HepG2 (cell line): ENCODE data around the gene SP1. TPM values are rescaled to one million over a fixed set of nuclear protein-coding genes. Genes with fewer than 3 reads are reported as not detected.

ENCODE experiments used
- ATF3 ChIP-seq: sonication (generic); formaldehyde crosslinking; IDR thresholded peaks from 2 replicates; pipeline ENCODE4 v1.4.0; 2020; ENCODE audit warnings: missing genetic modification reagents
- IRF2 ChIP-seq: IDR thresholded peaks from 2 replicates; pipeline ENCODE4 v1.6.1; 2018; ENCODE audit warnings: missing genetic modification reagents, missing compliant biosample characterization
- KMT2A ChIP-seq: sonication (generic); formaldehyde crosslinking; IDR thresholded peaks from 2 replicates; pipeline ENCODE4 v1.4.0; 2020; ENCODE audit warnings: missing genetic modification reagents
- MLLT10 ChIP-seq: sonication (generic); formaldehyde crosslinking; IDR thresholded peaks from 2 replicates; pipeline ENCODE4 v1.4.0; 2020; ENCODE audit warnings: missing genetic modification reagents
- MLX ChIP-seq: IDR thresholded peaks from 2 replicates; pipeline ENCODE4 v1.6.1; 2016
- NFIB ChIP-seq: sonication (generic); formaldehyde crosslinking; IDR thresholded peaks from 2 replicates; pipeline ENCODE4 v1.9.0; 2021; ENCODE audit warnings: missing genetic modification reagents, mild to moderate bottlenecking, borderline replicate concordance
- NR1H2 ChIP-seq: sonication (generic); formaldehyde crosslinking; IDR thresholded peaks from 2 replicates; pipeline ENCODE4 v1.8.1; 2022; ENCODE audit warnings: low read depth, missing genetic modification reagents, borderline replicate concordance
- RELA ChIP-seq: sonication (generic); formaldehyde crosslinking; IDR thresholded peaks from 2 replicates; pipeline ENCODE4 v1.4.0; 2020; ENCODE audit warnings: missing genetic modification reagents
- SIN3A ChIP-seq: IDR thresholded peaks from 2 replicates; pipeline ENCODE4 v1.6.1; 2011; ENCODE audit warnings: low read depth, mild to moderate bottlenecking, control low read depth, low read length, borderline replicate concordance
- SNAI1 ChIP-seq: sonication (generic); formaldehyde crosslinking; IDR thresholded peaks from 2 replicates; pipeline ENCODE4 v1.5.0; 2020; ENCODE audit warnings: mild to moderate bottlenecking, missing genetic modification reagents, borderline replicate concordance
- SP1 ChIP-seq, 2 experiments: fragments of 450-650 bp in 1 of 2; sonication (generic) in 1 of 2; formaldehyde crosslinking in 1 of 2; IDR thresholded peaks; 2 replicates each; pipeline versions ENCODE4 v1.4.0 to v1.6.1; 2016 to 2020; ENCODE audit warnings: missing genetic modification reagents in 1 of 2
- SP2 ChIP-seq: sonication (generic); formaldehyde crosslinking; IDR thresholded peaks from 2 replicates; pipeline ENCODE4 v1.5.1; 2020; ENCODE audit warnings: mild to moderate bottlenecking, missing genetic modification reagents
- ZBTB39 ChIP-seq: sonication (generic); formaldehyde crosslinking; IDR thresholded peaks from 2 replicates; pipeline ENCODE4 v1.5.0; 2020; ENCODE audit warnings: missing genetic modification reagents
- ZC3H13 ChIP-seq: sonication (generic); formaldehyde crosslinking; IDR thresholded peaks from 2 replicates; pipeline ENCODE4 v1.8.1; 2023; ENCODE audit warnings: mild to moderate bottlenecking, missing genetic modification reagents, moderate library complexity
- ZNF207 ChIP-seq: fragments of 450-650 bp; IDR thresholded peaks from 2 replicates; pipeline ENCODE4 v1.6.1; 2016; ENCODE audit warnings: antibody characterized with exemption, borderline replicate concordance
- ZNF264 ChIP-seq: sonication (generic); formaldehyde crosslinking; IDR thresholded peaks from 2 replicates; pipeline ENCODE4 v1.4.0; 2020; ENCODE audit warnings: missing genetic modification reagents
- ZNF282 ChIP-seq: fragments of 450-650 bp; IDR thresholded peaks from 2 replicates; pipeline ENCODE4 v1.6.1; 2018; ENCODE audit not compliant: partially characterized antibody
- ZNF350 ChIP-seq: sonication (generic); formaldehyde crosslinking; IDR thresholded peaks from 2 replicates; pipeline ENCODE4 v1.4.0; 2020; ENCODE audit warnings: mild to moderate bottlenecking, low read depth, missing genetic modification reagents, borderline replicate concordance
- ZNF816 ChIP-seq: sonication (generic); formaldehyde crosslinking; IDR thresholded peaks from 2 replicates; pipeline ENCODE4 v1.8.0; 2022; ENCODE audit warnings: missing genetic modification reagents, mild to moderate bottlenecking, borderline replicate concordance
- polyA plus RNA-seq, 8 experiments: library from polyadenylated mRNA; depleted of rRNA in 3 of 8; stranded (reverse) in 7 of 8; unstranded in 1 of 8; fragments of >200 nt; fragmentation: Illumina TruSeq in 4 of 8; extraction: Trizol in 4 of 8; gene quantifications; 2 replicates each; pipeline versions ENCODE4 v1.2.1 to v1.2.3, GENCODE V29; 2011 to 2016; ENCODE audit warnings: low read depth in 4 of 8, missing spikeins in 1 of 8, mixed read lengths in 1 of 8; ENCODE audit not compliant: insufficient read depth in 1 of 8
- total RNA-seq, 5 experiments: library from RNA; depleted of rRNA; stranded (reverse); fragments of >200 nt; fragmentation: Illumina TruSeq; extraction: Trizol; gene quantifications; 2 replicates each; pipeline ENCODE4 v1.2.3, GENCODE V29; 2016; ENCODE audit warnings: low read depth in 1 of 5
- TF ChIP-seq, protein P1 (sequence below): IDR thresholded peaks from 2 replicates; pipeline ENCODE4 v1.6.1; 2016; ENCODE audit warnings: low read depth, missing genetic modification reagents, missing compliant biosample characterization

SP1 gene
- total and polyA plus RNA-seq, 2 of the 13 experiments (the other 11 are each of a cell fraction or from before 2014, with no cell fraction given) = 26.5 to 27.5 TPM

DNA sequence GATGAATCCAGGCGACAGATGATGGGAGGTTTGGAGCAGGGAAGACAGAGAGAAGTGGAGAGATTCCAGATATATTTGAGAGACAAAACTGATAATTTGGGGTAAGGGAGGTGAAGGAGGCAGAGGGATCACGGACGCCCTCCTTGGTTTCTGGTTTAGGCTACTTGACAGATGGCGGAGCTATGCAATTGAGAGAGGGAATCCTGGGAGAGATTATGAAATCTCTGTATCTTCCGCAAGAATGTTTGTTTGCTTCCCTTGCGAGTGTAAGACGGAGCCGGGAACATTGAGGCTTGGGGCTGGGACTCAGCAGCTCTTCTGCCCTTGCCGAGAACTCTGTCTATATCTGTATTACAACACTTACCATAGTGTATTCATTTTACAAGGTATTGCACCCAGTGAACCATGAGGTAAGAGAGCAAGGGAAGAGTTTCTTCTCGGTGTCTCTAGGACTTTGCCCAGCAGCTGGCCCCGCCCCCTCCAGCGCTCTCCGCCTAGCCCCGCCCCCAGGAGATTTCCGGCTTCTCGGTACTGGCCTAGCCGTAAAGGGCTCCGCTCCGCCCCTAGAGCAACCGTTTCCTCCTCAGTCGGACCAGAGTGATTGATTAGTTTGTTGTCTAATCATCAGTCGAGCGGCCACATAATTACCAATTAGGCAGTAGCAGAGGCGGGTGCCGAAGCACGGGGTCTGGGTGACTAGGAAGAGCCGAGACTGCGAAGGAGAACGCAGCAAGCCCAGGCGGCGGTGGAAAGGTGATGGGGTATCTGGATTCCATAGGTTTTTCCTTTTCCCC, 61.3 kb downstream of the SP1 start, which contains the start of gene PRR13 (continued):
- TF ChIP-seq ZNF207 (no peak), ATF3 (CRISPR knock-in tag) (no peak), ZNF816 (CRISPR knock-in tag) (no peak), KMT2A (CRISPR knock-in tag) (peak; percentile 59; the same call in 1 of the 2 replicates), SNAI1 (CRISPR knock-in tag) (no peak), IRF2 (CRISPR knock-in tag) (no peak), MLLT10 (no peak), ZNF350 (no peak), SP1 (IDR thresholded peaks at IDR 0.05) (no peak), SP1 (CRISPR knock-in tag; IDR thresholded peaks at IDR 0.05) (no peak; the same call in none of the 2 replicates), SIN3A (peak; percentile 86; the same call in 1 of the 2 replicates), NFIB (CRISPR knock-in tag) (no peak), ZNF264 (no peak), ZC3H13 (CRISPR knock-in tag) (no peak), SP2 (peak; percentile 92), NR1H2 (CRISPR knock-in tag) (no peak), MLX (CRISPR knock-in tag) (no peak), RELA (CRISPR knock-in tag) (no peak), ZNF282 (no peak), ZBTB39 (CRISPR knock-in tag) (no peak)
- TF ChIP-seq, protein P1, sequence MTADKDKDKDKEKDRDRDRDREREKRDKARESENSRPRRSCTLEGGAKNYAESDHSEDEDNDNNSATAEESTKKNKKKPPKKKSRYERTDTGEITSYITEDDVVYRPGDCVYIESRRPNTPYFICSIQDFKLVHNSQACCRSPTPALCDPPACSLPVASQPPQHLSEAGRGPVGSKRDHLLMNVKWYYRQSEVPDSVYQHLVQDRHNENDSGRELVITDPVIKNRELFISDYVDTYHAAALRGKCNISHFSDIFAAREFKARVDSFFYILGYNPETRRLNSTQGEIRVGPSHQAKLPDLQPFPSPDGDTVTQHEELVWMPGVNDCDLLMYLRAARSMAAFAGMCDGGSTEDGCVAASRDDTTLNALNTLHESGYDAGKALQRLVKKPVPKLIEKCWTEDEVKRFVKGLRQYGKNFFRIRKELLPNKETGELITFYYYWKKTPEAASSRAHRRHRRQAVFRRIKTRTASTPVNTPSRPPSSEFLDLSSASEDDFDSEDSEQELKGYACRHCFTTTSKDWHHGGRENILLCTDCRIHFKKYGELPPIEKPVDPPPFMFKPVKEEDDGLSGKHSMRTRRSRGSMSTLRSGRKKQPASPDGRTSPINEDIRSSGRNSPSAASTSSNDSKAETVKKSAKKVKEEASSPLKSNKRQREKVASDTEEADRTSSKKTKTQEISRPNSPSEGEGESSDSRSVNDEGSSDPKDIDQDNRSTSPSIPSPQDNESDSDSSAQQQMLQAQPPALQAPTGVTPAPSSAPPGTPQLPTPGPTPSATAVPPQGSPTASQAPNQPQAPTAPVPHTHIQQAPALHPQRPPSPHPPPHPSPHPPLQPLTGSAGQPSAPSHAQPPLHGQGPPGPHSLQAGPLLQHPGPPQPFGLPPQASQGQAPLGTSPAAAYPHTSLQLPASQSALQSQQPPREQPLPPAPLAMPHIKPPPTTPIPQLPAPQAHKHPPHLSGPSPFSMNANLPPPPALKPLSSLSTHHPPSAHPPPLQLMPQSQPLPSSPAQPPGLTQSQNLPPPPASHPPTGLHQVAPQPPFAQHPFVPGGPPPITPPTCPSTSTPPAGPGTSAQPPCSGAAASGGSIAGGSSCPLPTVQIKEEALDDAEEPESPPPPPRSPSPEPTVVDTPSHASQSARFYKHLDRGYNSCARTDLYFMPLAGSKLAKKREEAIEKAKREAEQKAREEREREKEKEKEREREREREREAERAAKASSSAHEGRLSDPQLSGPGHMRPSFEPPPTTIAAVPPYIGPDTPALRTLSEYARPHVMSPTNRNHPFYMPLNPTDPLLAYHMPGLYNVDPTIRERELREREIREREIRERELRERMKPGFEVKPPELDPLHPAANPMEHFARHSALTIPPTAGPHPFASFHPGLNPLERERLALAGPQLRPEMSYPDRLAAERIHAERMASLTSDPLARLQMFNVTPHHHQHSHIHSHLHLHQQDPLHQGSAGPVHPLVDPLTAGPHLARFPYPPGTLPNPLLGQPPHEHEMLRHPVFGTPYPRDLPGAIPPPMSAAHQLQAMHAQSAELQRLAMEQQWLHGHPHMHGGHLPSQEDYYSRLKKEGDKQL (CRISPR knock-in tag) = no peak
